ENCODE results near the gene PNRC2.
"Not testable (repeated sequence)": the region's sequence is repeated elsewhere in the genome, so short reads cannot be mapped to it uniquely, and the experiment has no call there.

Gene PNRC2

DNA sequence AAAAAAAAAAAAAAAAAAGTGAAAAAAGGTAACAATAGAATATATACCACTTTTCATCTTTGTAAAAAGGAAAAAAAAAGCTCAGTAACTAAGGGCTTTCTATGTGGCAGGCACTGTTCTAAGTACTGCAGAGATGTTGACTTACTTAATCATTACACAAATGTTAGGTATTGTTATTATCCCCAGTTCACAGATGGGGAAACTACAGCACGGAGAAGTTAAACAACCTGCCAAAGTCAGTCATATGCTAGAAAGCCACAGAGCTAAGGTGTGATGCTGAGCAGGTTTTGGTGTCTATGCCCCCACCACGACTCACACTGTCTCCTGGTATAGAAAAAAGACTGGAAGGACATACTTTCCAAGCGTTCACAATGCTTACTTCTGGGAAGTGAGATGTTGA lies 6.6 kb upstream of the PNRC2 start:
- Histone ChIP-seq H3K4me1 (ENCODE audit: control insufficient read depth, insufficient read depth, low read length) (0 out of 2 replicates have a peak, but pooled peaks cover 1% of the 10 kb centered on the region), H3K9me3 (ENCODE audit: control insufficient read depth, insufficient read depth, low read length) (no peaks in the 10 kb centered on the region), H3K27ac (ENCODE audit: low read length) (no peak overlapping the region), H3K36me3 (ENCODE audit: control insufficient read depth, insufficient read depth, low read length) (no peaks in the 10 kb centered on the region), H3K27me3 (ENCODE audit: control insufficient read depth, insufficient read depth, low read length) (no peaks in the 10 kb centered on the region), H3K4me3 (ENCODE audit: low read length) (no peak overlapping the region)
- no CpG with 5 or more reads among the region's 3 CpGs for WGBS (ENCODE audit: insufficient coverage, insufficient read length)
- DNase-seq (ENCODE audit: low read depth, low spot score) = no peak

DNA sequence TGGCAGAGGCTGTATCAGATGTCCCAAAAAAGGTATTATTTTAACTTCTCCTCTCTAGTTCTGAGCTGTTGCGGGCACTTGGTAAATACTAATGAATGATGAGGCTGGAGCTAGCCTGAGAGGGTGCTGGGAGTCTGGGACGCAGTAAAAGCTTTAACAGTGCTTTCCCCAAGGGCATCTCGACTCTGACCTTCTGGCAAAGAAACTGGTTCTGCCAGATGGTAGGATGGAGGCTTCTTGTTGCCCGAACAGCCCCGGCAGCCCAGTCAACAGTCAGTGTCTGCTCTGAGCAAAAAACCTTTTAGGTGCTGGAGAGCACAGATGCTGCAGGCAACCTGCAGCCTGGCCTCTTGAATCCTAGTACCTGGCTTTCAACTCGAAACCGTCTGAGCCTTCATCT lies 2.5 kb upstream of the PNRC2 start:
- H3K36me3 ChIP-seq (ENCODE audit: control insufficient read depth, insufficient read depth, low read length) = no peaks in the 10 kb centered on the region; the same call in 1 of the 2 replicates
- H3K27me3 ChIP-seq (ENCODE audit: control insufficient read depth, insufficient read depth, low read length) = no peaks in the 10 kb centered on the region
- no peak overlapping the region for H3K4me3 ChIP-seq (ENCODE audit: low read length)
- DNase-seq (ENCODE audit: low read depth, low spot score) = no peak
- H3K4me1 ChIP-seq (ENCODE audit: control insufficient read depth, insufficient read depth, low read length) = no peaks in the 10 kb centered on the region
- no peak overlapping the region for H3K27ac ChIP-seq (ENCODE audit: low read length)
- no CpG with 5 or more reads among the region's 7 CpGs for WGBS (ENCODE audit: insufficient coverage, insufficient read length)
- H3K9me3 ChIP-seq (ENCODE audit: control insufficient read depth, insufficient read depth, low read length) = no peaks in the 10 kb centered on the region

DNA sequence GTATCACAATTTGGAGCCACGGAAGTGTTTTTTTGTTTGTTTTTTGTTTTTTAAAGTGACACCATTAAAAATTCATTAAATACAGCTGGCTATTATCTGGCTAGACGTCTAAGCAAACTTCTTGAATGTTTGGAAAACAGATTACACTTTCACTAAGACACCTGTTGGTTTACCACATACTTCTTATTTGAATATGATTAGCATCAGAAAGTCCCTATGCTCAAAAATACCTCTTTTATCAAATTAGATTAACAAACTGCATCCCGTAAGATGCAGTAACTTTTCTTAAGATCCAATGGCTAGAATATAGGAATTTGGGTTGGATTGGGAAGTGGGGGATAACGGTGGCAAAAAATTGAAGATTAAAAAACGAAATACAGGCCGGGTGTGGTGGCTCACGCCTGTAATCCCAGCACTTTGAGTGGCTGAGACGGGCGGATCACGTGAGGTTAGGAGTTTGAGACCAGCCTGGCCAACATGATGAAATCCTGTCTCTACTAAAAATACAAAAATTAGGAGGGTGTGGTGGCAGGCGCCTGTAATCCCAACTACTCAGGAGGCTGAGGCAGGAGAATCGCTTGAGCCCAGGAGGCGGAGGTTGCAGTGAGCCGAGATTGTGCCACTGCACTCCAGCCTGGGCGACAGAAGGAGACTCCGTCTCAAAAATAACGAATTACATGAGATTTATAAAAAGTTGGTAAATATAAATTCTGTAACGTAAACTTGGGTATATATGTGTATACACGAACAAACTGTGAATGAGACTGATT lies 1.4 kb upstream of the PNRC2 start:
- not testable (repeated sequence) for H3K4me1 ChIP-seq (ENCODE audit: control insufficient read depth, insufficient read depth, low read length); H3K9me3 ChIP-seq (ENCODE audit: control insufficient read depth, insufficient read depth, low read length); H3K4me3 ChIP-seq (ENCODE audit: low read length); H3K27me3 ChIP-seq (ENCODE audit: control insufficient read depth, insufficient read depth, low read length); H3K36me3 ChIP-seq (ENCODE audit: control insufficient read depth, insufficient read depth, low read length); H3K27ac ChIP-seq (ENCODE audit: low read length); DNase-seq (ENCODE audit: low read depth, low spot score)
- WGBS (ENCODE audit: insufficient coverage, insufficient read length) = 100% methylated on average over 2 of the region's 19 CpGs

DNA sequence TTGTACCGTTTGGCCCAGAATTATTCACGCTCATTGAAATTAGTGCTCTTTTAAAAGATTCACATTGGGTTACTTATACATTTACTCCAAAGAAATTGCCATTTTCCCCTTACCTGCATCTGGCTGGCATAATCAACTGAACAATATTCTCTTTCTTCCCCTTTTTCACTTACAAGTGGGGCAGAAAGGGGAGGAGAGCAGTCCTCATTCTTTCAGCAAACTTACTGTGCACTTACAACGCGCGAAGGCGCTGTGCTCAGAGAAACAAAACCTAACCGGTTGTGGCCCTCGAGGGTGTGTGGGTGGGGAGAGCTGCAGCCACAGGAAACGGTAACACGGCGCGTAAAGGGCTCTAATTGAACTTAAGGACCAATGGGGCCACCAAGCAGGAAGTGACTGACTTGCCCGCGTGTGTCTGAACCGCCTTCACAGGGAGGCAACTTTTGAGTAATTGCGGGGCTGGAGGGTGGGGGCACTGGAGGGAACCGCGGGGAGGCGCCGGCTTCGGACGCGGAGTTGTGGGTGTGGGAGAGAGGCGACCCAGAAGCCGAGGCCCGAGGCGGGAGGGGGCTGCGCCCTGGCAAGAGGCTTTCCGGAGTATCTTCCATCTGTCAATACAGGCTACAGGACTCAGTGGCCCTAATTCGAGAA lies 693 bp upstream of the PNRC2 start:
- Histone ChIP-seq H3K4me3 (ENCODE audit: low read length) (peak overlapping the region; percentile 80), H3K27me3 (ENCODE audit: control insufficient read depth, insufficient read depth, low read length) (no peaks in the 10 kb centered on the region), H3K9me3 (ENCODE audit: control insufficient read depth, insufficient read depth, low read length) (no peaks in the 10 kb centered on the region), H3K4me1 (ENCODE audit: control insufficient read depth, insufficient read depth, low read length) (no peaks in the 10 kb centered on the region), H3K36me3 (ENCODE audit: control insufficient read depth, insufficient read depth, low read length) (no peaks in the 10 kb centered on the region; the same call in 1 of the 2 replicates), H3K27ac (ENCODE audit: low read length) (no peak overlapping the region)
- WGBS (ENCODE audit: insufficient coverage, insufficient read length) = no CpG with 5 or more reads among the region's 30 CpGs
- DNase-seq (ENCODE audit: low read depth, low spot score) = peak; percentile 41

DNA sequence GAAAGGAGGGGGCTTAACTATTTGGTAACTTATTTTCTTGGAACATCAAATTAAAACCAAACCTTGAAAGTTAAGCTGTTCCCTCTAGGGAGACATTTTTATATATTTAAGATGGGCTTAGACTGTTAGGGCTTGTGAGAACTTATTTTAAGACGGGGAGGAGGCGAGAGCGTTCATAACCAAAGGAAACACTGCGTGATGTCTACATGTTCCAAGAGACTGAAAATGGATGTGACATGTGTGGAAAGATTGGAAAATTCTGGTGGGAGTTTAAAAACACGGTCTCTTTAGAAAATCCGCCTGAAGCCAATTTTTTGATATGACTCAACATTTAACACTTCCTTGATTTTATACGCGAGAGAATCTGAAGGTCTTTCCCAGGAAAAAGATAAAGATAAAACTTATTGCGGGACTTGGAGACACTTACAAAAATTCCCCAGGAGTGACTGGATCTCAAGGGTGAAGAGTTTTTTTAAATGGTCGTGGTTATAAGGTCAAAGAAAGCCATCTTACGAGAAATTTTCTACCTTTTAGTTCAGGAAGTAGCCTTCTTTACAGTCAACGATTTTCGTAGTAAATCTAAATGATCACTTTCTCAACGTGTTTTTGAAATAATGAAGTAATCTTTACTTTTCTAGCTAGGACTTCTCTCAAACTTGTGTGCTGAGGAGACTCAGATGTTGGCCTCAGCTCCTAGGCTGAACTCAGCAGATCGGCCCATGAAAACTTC lies 828 bp downstream of the PNRC2 start:
- H3K9me3 ChIP-seq (ENCODE audit: control insufficient read depth, insufficient read depth, low read length) = no peaks in the 10 kb centered on the region
- H3K4me3 ChIP-seq (ENCODE audit: low read length) = peak overlapping the region; percentile 80
- DNase-seq (ENCODE audit: low read depth, low spot score) = no peak
- no peak overlapping the region for H3K27ac ChIP-seq (ENCODE audit: low read length)
- no peaks in the 10 kb centered on the region for H3K27me3 ChIP-seq (ENCODE audit: control insufficient read depth, insufficient read depth, low read length)
- no CpG with 5 or more reads among the region's 15 CpGs for WGBS (ENCODE audit: insufficient coverage, insufficient read length)
- no peaks in the 10 kb centered on the region; the same call in 1 of the 2 replicates for H3K36me3 ChIP-seq (ENCODE audit: control insufficient read depth, insufficient read depth, low read length)
- H3K4me1 ChIP-seq (ENCODE audit: control insufficient read depth, insufficient read depth, low read length) = no peaks in the 10 kb centered on the region

DNA sequence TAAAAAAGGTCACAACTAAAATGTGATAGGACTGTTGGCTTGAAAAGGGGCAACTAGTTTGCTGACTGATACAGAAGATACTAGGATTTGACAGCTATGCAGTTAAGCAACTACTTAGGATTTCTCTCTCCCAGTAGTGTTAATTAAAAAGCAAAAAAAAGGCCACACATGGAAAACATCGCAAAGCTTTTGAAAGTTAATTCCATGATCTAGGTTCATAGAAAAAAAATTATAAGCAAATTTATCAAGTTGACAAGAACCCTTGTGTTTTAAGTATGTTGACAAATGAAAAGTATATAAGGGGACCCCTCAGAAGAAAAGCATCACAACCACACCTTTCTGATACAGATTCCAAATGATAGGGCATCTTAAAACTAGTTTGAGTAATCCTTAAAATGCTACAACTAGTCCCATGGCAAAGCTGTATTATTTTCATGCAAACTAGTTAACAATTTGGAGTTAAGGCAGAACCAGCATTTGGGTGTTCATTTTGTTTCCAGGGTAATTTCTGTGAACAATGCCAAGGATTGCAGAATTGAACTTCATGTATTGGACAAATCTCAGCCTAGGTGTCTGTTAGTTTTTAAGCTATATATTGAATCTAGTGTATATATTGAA lies 4.1 kb downstream of the PNRC2 start:
- WGBS (ENCODE audit: insufficient coverage, insufficient read length) = no CpG with 5 or more reads among the region's 1 CpG
- Histone ChIP-seq H3K27me3 (ENCODE audit: control insufficient read depth, insufficient read depth, low read length) (no peaks in the 10 kb centered on the region), H3K36me3 (ENCODE audit: control insufficient read depth, insufficient read depth, low read length) (peaks cover 6% of the 10 kb centered on the region; the same call in 1 of the 2 replicates), H3K4me1 (ENCODE audit: control insufficient read depth, insufficient read depth, low read length) (no peaks in the 10 kb centered on the region), H3K4me3 (ENCODE audit: low read length) (no peak overlapping the region), H3K27ac (ENCODE audit: low read length) (no peak overlapping the region), H3K9me3 (ENCODE audit: control insufficient read depth, insufficient read depth, low read length) (no peaks in the 10 kb centered on the region)
- DNase-seq (ENCODE audit: low read depth, low spot score) = no peak

DNA sequence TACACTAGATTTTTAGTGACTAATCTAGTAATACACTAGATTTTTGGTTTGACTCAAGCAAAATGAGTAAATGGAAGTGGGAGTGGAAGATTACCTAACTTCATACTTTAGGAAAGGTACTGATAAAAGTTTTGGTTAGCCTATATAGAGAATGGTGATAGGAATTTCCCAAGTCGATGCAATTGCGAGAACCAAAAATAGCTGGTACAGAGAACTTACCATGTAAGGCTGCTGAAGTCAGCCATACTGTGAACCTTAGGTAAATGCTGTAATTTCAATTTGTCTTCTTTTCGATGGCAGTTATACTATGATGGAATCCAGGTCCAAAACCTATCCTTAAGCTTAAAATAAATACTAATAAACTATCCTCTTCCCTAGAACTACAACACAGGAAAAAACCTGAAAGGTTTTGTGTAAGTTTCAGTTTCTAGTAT lies 4.6 kb downstream of the PNRC2 start:
- H3K4me1 ChIP-seq (ENCODE audit: control insufficient read depth, insufficient read depth, low read length) = no peaks in the 10 kb centered on the region
- no peaks in the 10 kb centered on the region for H3K9me3 ChIP-seq (ENCODE audit: control insufficient read depth, insufficient read depth, low read length)
- WGBS (ENCODE audit: insufficient coverage, insufficient read length) = no CpG with 5 or more reads among the region's 3 CpGs
- no peaks in the 10 kb centered on the region for H3K27me3 ChIP-seq (ENCODE audit: control insufficient read depth, insufficient read depth, low read length)
- H3K36me3 ChIP-seq (ENCODE audit: control insufficient read depth, insufficient read depth, low read length) = peaks cover 6% of the 10 kb centered on the region; the same call in 1 of the 2 replicates
- no peak for DNase-seq (ENCODE audit: low read depth, low spot score)
- H3K4me3 ChIP-seq (ENCODE audit: low read length) = no peak overlapping the region
- H3K27ac ChIP-seq (ENCODE audit: low read length) = no peak overlapping the region

DNA sequence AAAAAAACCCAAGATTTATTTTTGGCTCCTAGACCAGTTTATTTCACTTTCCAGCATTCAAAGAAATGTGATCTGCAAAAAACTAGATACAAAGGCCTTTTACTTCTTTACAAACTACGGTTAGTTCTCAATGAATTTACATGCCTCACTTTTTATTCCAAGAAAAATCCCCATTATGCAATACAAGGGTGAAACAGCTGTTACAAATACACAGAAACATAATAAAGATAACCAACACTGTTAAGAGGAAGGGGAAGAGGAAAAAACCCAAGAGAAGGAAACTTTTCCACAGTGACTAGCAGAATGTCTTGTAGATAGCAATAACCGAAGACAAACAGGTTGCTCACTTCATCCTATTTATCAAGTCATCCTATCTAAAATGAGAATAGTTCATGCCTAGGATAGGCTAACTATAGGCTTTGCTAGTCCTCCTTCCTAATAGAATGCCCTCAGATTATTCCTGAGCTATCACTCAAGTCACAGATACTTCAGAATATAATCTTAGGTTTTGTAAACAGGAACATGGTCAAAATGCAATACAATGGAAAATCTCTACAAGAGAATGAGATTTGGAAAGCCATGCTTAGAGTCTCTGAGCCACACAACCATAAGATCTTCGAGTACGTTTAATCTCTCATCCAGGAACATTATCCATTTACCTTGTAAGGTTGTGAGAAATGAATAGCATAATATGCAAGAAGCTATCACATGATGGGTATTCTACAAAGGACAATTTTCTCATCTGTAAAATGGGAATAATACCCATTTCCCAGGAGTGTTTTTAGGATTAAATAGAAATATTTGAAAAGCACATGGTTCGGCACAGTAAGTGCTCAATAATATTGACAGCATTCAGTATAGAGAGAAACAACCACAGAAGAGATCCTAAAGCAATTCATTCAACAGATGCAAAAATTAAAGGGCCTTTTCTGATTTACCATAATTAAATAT lies 5.4 kb downstream of the PNRC2 start:
- H3K27ac ChIP-seq (ENCODE audit: low read length) = no peak overlapping the region
- no peak for DNase-seq (ENCODE audit: low read depth, low spot score)
- no peaks in the 10 kb centered on the region for H3K4me1 ChIP-seq (ENCODE audit: control insufficient read depth, insufficient read depth, low read length)
- H3K9me3 ChIP-seq (ENCODE audit: control insufficient read depth, insufficient read depth, low read length) = no peaks in the 10 kb centered on the region
- no CpG with 5 or more reads among the region's 5 CpGs for WGBS (ENCODE audit: insufficient coverage, insufficient read length)
- H3K27me3 ChIP-seq (ENCODE audit: control insufficient read depth, insufficient read depth, low read length) = no peaks in the 10 kb centered on the region
- no peak overlapping the region for H3K4me3 ChIP-seq (ENCODE audit: low read length)
- peaks cover 6% of the 10 kb centered on the region; the same call in 1 of the 2 replicates for H3K36me3 ChIP-seq (ENCODE audit: control insufficient read depth, insufficient read depth, low read length)

DNA sequence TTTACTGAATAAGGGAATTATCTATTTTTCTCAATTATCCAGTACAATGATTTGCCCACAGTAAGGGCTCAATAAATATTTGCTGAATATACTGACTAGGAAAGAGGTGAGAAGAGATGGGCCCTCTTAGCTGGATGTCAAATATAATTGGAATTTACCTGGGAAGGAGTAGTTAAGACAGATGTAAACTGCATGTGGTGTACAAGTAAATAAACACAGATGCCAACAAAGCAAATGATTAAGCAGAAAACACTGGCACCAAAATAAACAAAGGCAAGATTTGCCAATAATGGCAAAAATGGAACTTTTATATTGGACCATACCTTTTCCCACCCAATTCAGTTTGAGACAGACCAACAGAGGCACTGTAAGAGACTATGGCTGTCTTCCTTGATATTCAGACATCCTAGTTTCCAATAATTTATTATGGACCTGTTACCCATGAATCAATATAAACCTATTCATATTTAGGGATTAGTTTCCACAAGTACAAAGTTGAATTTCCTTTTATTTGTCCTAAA lies 7.4 kb downstream of the PNRC2 start:
- H3K4me3 ChIP-seq (ENCODE audit: low read length) = no peak overlapping the region
- H3K9me3 ChIP-seq (ENCODE audit: control insufficient read depth, insufficient read depth, low read length) = no peaks in the 10 kb centered on the region
- no peak for DNase-seq (ENCODE audit: low read depth, low spot score)

More for the DNA sequence above, 7.4 kb downstream of the PNRC2 start:
- Histone ChIP-seq H3K4me1 (ENCODE audit: control insufficient read depth, insufficient read depth, low read length) (no peaks in the 10 kb centered on the region), H3K36me3 (ENCODE audit: control insufficient read depth, insufficient read depth, low read length) (peaks cover 13% of the 10 kb centered on the region; the same call in 1 of the 2 replicates), H3K27ac (ENCODE audit: low read length) (no peak overlapping the region), H3K27me3 (ENCODE audit: control insufficient read depth, insufficient read depth, low read length) (no peaks in the 10 kb centered on the region)

Data from iPS DF 6.9 (cell line).